ENCODE results near the gene COL18A1. TPM values are rescaled to one million over a fixed set of nuclear protein-coding genes. Genes with fewer than 3 reads are reported as not detected.

Gene COL18A1
- total RNA-seq, 1 experiment from 2014 or later: 3.3 TPM

DNA sequence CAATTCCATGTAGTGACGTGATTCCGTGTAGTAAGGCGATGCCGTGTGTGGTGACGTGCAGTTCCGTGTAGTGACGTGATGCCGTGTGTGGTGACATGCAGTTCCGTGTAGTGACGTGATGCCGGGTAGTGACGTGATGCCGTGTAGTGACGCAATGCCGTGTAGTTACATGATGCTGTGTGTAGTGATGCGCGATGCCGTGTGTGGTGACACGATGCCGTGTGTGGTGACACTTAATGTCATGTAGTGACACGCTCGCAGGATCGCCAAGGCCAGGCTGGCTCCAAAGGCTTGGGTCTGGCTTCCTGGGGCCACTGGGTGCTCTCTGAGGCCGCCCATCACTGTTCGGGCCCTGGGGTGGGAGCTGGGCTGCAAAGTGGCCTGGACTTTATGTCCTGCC, 14.2 kb downstream of the COL18A1 start:
- POLR2A ChIA-PET (ENCODE audit: low non-redundant PET): no interaction called here
- no TSS peak for BruUV-seq (replicated peaks)
- H3K4me1 ChIP-seq (ENCODE audit: insufficient read depth, low read length, poor library complexity, severe bottlenecking): no peaks in the 10 kb centered on the region
- no peak overlapping the region for H3K4me3 ChIP-seq (ENCODE audit: low read depth, low read length, poor library complexity, severe bottlenecking)
- CTCF ChIA-PET: no interaction called here
- H3K27ac ChIP-seq (ENCODE audit: low read depth, low read length, poor library complexity, severe bottlenecking): no peak overlapping the region
- no peaks in the 10 kb centered on the region for H3K9me3 ChIP-seq (ENCODE audit: low read depth, low read length, poor library complexity, severe bottlenecking)
- intact Hi-C loops (cut with micrococcal nuclease; ENCODE audit: unreplicated experiment): no loop called here
- no peaks in the 10 kb centered on the region for H3K27me3 ChIP-seq (replicated peaks; ENCODE audit: insufficient read depth, low read depth, low read length, poor library complexity)
- DNase-seq (ENCODE audit: low spot score): no peak
- no peak for TF ChIP-seq EZH2 (IDR thresholded peaks at IDR 0.05; ENCODE audit: borderline replicate concordance, low read depth, low read length, poor library complexity, severe bottlenecking)
- TF ChIP-seq, protein P1, sequence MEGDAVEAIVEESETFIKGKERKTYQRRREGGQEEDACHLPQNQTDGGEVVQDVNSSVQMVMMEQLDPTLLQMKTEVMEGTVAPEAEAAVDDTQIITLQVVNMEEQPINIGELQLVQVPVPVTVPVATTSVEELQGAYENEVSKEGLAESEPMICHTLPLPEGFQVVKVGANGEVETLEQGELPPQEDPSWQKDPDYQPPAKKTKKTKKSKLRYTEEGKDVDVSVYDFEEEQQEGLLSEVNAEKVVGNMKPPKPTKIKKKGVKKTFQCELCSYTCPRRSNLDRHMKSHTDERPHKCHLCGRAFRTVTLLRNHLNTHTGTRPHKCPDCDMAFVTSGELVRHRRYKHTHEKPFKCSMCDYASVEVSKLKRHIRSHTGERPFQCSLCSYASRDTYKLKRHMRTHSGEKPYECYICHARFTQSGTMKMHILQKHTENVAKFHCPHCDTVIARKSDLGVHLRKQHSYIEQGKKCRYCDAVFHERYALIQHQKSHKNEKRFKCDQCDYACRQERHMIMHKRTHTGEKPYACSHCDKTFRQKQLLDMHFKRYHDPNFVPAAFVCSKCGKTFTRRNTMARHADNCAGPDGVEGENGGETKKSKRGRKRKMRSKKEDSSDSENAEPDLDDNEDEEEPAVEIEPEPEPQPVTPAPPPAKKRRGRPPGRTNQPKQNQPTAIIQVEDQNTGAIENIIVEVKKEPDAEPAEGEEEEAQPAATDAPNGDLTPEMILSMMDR (conservative IDR thresholded peaks at IDR 0.05; ENCODE audit: low read depth, low read length): no peak
- no peaks in the 10 kb centered on the region for H3K36me3 ChIP-seq (ENCODE audit: insufficient read depth, low read length, poor library complexity, severe bottlenecking)

DNA sequence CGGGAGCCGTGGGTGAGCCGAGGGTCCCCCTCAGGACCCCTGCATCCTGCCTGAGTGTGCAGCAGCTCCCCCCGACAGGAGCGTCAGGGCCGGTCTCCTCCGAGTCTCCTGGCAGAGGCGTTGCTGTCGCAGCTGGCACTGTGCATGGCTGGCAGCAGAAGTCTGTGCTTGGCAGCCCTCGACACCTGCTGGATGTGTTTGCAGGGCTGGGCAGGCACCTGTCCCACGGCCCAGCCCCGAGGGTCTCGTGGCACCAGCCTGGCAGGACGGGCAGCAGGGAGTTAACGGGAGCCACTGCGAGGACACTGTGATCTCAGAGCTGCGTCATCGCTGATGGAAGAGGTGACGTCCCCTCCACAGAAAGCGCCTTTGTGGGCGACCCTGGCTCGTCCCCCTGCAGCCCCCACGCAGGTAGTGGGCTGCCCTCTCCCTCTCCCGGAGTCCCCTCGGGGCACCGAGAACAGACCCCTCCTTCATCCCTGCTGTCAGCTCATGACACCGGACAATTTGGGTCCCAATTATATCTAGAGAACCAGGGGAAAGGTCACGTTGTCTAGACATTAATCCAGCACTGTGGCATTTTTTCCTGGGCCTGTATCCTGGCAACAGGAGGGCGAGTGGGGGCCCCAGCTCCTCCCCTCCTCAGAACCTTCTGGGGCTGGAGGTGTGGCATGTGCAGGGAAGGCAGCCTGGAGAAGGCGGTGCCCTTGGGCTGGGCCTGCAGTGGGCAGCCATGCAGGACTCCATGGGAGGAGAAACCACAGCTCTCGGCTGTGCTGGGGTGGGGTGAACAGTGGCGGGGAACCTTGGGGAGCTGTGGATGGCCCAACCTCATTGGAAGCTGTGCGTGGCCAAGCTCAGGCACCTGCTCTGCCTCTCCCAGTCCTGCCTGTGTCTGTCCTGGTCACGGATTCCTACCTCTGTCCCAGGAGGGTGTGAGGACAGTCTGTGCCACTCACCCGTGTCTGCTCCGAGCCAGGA, 15.4 kb downstream of the COL18A1 start:
- POLR2A ChIA-PET (ENCODE audit: low non-redundant PET): no interaction called here
- Histone ChIP-seq H3K9me3 (ENCODE audit: low read depth, low read length, poor library complexity, severe bottlenecking) (no peaks in the 10 kb centered on the region), H3K4me3 (ENCODE audit: low read depth, low read length, poor library complexity, severe bottlenecking) (no peak overlapping the region), H3K36me3 (ENCODE audit: insufficient read depth, low read length, poor library complexity, severe bottlenecking) (no peaks in the 10 kb centered on the region), H3K4me1 (ENCODE audit: insufficient read depth, low read length, poor library complexity, severe bottlenecking) (no peaks in the 10 kb centered on the region), H3K27ac (ENCODE audit: low read depth, low read length, poor library complexity, severe bottlenecking) (no peak overlapping the region), H3K27me3 (replicated peaks; ENCODE audit: insufficient read depth, low read depth, low read length, poor library complexity) (no peaks in the 10 kb centered on the region)
- no peak for DNase-seq (ENCODE audit: low spot score)
- CTCF ChIA-PET: no interaction called here
- BruUV-seq (replicated peaks): no TSS peak
- TF ChIP-seq EZH2 (IDR thresholded peaks at IDR 0.05; ENCODE audit: borderline replicate concordance, low read depth, low read length, poor library complexity, severe bottlenecking): no peak
- TF ChIP-seq, protein P1 (conservative IDR thresholded peaks at IDR 0.05; ENCODE audit: low read depth, low read length): no peak
- intact Hi-C loops (cut with micrococcal nuclease; ENCODE audit: unreplicated experiment): no loop called here

DNA sequence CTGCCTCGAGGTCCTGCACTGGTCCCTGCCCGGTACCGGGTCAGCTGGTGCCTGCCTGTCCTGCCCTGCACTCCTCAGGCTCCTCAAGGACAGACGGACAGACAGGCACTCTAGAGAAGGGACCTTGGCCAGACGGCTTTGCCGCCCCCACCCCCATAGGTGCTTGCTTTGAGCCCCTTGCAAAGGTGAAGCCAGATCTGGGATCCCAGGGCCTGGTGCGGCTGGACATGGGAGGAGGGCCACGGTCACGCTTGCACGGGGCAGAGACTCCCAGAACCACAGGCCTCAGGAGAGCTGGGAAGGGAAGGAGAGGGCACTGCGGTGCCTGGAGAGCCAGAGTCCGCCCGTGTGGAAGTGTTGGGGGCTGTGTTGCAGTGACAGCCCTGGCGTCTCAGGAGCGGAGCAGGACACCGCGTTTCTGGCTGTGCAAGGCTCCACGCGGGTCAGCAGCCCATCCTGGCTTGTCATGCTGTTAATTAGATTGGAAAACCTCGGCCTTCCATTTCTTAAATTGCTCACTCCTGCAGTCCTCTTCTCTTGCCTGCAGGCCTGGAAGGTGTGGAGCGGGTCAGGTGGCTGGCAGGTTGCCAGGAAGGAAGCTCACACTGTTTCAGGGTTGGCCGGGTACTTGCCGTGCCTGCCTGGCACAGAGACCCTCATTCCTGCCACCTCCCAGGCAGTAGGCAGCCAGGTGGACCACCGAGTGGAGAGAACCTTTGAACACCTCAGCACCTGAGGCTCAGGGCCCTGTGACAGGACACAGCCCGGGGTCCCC, 16.3 kb downstream of the COL18A1 start:
- ChIA-PET CTCF (no interaction called here), POLR2A (ENCODE audit: low non-redundant PET) (no interaction called here)
- TF ChIP-seq, protein P1 (conservative IDR thresholded peaks at IDR 0.05; ENCODE audit: low read depth, low read length): no peak
- TF ChIP-seq EZH2 (IDR thresholded peaks at IDR 0.05; ENCODE audit: borderline replicate concordance, low read depth, low read length, poor library complexity, severe bottlenecking): no peak
- DNase-seq (ENCODE audit: low spot score): no peak
- BruUV-seq (replicated peaks): no TSS peak
- Histone ChIP-seq H3K27ac (ENCODE audit: low read depth, low read length, poor library complexity, severe bottlenecking) (no peak overlapping the region), H3K27me3 (replicated peaks; ENCODE audit: insufficient read depth, low read depth, low read length, poor library complexity) (no peaks in the 10 kb centered on the region), H3K4me1 (ENCODE audit: insufficient read depth, low read length, poor library complexity, severe bottlenecking) (no peaks in the 10 kb centered on the region), H3K4me3 (ENCODE audit: low read depth, low read length, poor library complexity, severe bottlenecking) (no peak overlapping the region), H3K9me3 (ENCODE audit: low read depth, low read length, poor library complexity, severe bottlenecking) (no peaks in the 10 kb centered on the region), H3K36me3 (ENCODE audit: insufficient read depth, low read length, poor library complexity, severe bottlenecking) (no peaks in the 10 kb centered on the region)
- intact Hi-C loops (cut with micrococcal nuclease; ENCODE audit: unreplicated experiment): no loop called here
